Measurements from ENCODE around the gene QRICH1. TPM values are rescaled to one million over a fixed set of nuclear protein-coding genes. Genes with fewer than 3 reads are reported as not detected.

QRICH1 gene, protein sequence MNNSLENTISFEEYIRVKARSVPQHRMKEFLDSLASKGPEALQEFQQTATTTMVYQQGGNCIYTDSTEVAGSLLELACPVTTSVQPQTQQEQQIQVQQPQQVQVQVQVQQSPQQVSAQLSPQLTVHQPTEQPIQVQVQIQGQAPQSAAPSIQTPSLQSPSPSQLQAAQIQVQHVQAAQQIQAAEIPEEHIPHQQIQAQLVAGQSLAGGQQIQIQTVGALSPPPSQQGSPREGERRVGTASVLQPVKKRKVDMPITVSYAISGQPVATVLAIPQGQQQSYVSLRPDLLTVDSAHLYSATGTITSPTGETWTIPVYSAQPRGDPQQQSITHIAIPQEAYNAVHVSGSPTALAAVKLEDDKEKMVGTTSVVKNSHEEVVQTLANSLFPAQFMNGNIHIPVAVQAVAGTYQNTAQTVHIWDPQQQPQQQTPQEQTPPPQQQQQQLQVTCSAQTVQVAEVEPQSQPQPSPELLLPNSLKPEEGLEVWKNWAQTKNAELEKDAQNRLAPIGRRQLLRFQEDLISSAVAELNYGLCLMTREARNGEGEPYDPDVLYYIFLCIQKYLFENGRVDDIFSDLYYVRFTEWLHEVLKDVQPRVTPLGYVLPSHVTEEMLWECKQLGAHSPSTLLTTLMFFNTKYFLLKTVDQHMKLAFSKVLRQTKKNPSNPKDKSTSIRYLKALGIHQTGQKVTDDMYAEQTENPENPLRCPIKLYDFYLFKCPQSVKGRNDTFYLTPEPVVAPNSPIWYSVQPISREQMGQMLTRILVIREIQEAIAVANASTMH
- total RNA-seq = 100 to 1,000 TPM; 122 to 151 TPM

- H3K36me3 Mint-ChIP-seq (ENCODE audit: low read depth) = peaks cover 57% of the 10 kb centered on the region
- H3K4me3 Mint-ChIP-seq = peak within 1 kb of the TSS; percentile 91
- peak within 1 kb of the TSS; percentile 96 for H3K27ac Mint-ChIP-seq
- ATAC-seq (replicated peaks) = peak; percentile 87
- no peaks in the 10 kb centered on the region for H3K27me3 Mint-ChIP-seq
- H3K9me3 Mint-ChIP-seq = no peaks in the 10 kb centered on the region
- peaks cover 11% of the 10 kb centered on the region for H3K4me1 Mint-ChIP-seq
These were observed at the start of gene QRICH1 for GRCh38 chr3:49093853-49094767. Gene QRICH1 (minus strand): TSS chr3:49094071. CDS start chr3:49077017, 17,054 bp downstream.

- Mint-ChIP-seq H3K4me3 (no peak overlapping the region), H3K9me3 (no peaks in the 10 kb centered on the region), H3K36me3 (ENCODE audit: low read depth) (no peaks in the 10 kb centered on the region), H3K27me3 (peaks cover 7% of the 10 kb centered on the region), H3K4me1 (no peaks in the 10 kb centered on the region), H3K27ac (no peak overlapping the region)
- ATAC-seq (replicated peaks) = no peak
These were observed 46.2 kb upstream of the QRICH1 start for GRCh38 chr3:49140080-49140479.

GRCh38 chr3:49135499-49135898 lies 41.6 kb upstream of the QRICH1 start:
- Mint-ChIP-seq H3K4me1 (no peaks in the 10 kb centered on the region), H3K36me3 (ENCODE audit: low read depth) (no peaks in the 10 kb centered on the region), H3K27me3 (peaks cover 15% of the 10 kb centered on the region)

DNA sequence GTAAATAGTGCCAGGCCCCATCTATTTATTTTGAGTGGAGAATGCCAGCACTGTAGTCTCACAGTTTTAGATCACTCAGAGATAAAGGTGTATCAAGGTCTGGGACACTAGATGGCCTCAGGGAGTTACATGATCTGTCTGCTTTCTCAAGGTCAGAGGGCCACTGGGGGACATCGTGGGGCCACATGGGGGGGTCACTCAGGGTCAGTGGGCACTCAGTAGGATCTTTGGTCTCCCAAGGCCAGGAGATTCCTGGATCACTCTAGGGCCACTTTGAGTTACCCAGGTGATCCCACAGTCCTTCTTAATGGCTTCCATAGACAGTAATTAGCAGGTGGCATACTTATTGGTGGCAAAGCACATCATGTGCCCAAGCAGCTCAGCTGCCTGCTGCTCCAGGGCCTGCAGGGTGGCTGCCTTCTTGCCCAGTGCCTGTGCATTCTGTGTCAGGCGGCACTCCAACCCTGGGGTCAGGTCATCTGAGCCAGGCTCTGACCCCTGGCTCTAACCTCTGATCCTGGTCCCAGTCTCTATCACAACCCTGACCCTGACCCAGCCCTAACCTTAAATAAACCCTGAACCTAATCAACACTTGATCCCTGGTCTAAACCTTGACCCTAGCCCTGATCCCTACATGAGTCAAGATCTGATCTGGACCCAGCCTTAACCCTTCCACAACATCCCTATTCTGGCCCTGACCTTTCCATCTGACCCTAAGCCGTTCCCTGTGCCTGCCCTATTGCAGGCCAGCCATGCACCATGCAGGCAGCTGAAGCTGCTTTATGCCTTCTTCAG lies 40.8 kb upstream of the QRICH1 start:
- no peaks in the 10 kb centered on the region for H3K36me3 Mint-ChIP-seq (ENCODE audit: low read depth)
- peaks cover 15% of the 10 kb centered on the region for H3K27me3 Mint-ChIP-seq
- no peak overlapping the region for H3K4me3 Mint-ChIP-seq
- H3K27ac Mint-ChIP-seq = no peak overlapping the region
- no peaks in the 10 kb centered on the region for H3K4me1 Mint-ChIP-seq
- ATAC-seq (replicated peaks) = no peak
- no peaks in the 10 kb centered on the region for H3K9me3 Mint-ChIP-seq

More at GRCh38 chr3:49135499-49135898, 41.6 kb upstream of the QRICH1 start:
- Mint-ChIP-seq H3K4me3 (no peak overlapping the region), H3K27ac (no peak overlapping the region), H3K9me3 (no peaks in the 10 kb centered on the region)
- ATAC-seq (replicated peaks) = no peak

- Mint-ChIP-seq H3K9me3 (no peaks in the 10 kb centered on the region), H3K4me3 (no peak overlapping the region), H3K4me1 (no peaks in the 10 kb centered on the region), H3K27me3 (peaks cover 15% of the 10 kb centered on the region), H3K27ac (no peak overlapping the region), H3K36me3 (ENCODE audit: low read depth) (no peaks in the 10 kb centered on the region)
- no peak for ATAC-seq (replicated peaks)
These were observed 39.5 kb upstream of the QRICH1 start for GRCh38 chr3:49133226-49133951.

GRCh38 chr3:49132437-49133225 lies 38.8 kb upstream of the QRICH1 start, which contains the start of gene LAMB2:
Gene LAMB2 (minus strand): TSS chr3:49133050. CDS start chr3:49132867, 183 bp downstream.
- H3K36me3 Mint-ChIP-seq (ENCODE audit: low read depth) = no peaks in the 10 kb centered on the region
- no peaks in the 10 kb centered on the region for H3K9me3 Mint-ChIP-seq
- H3K4me3 Mint-ChIP-seq = no peak within 1 kb of the TSS

GRCh38 chr3:49132073-49132436 lies 38.2 kb upstream of the QRICH1 start:
- no peak for ATAC-seq (replicated peaks)
- Mint-ChIP-seq H3K27ac (no peak overlapping the region), H3K36me3 (ENCODE audit: low read depth) (no peaks in the 10 kb centered on the region), H3K9me3 (no peaks in the 10 kb centered on the region), H3K4me1 (no peaks in the 10 kb centered on the region), H3K4me3 (no peak overlapping the region), H3K27me3 (peaks cover 11% of the 10 kb centered on the region)

More at GRCh38 chr3:49132437-49133225, 38.8 kb upstream of the QRICH1 start, which contains the start of gene LAMB2:
- H3K4me1 Mint-ChIP-seq = no peaks in the 10 kb centered on the region
- no peak for ATAC-seq (replicated peaks)
- no peak within 1 kb of the TSS for H3K27ac Mint-ChIP-seq
- peaks cover 14% of the 10 kb centered on the region for H3K27me3 Mint-ChIP-seq

GRCh38 chr3:49131576-49131975 lies 37.7 kb upstream of the QRICH1 start:
- H3K27me3 Mint-ChIP-seq = peaks cover 11% of the 10 kb centered on the region
- H3K4me3 Mint-ChIP-seq = no peak overlapping the region
- H3K4me1 Mint-ChIP-seq = no peaks in the 10 kb centered on the region
- no peak for ATAC-seq (replicated peaks)
- no peak overlapping the region for H3K27ac Mint-ChIP-seq
- no peaks in the 10 kb centered on the region for H3K9me3 Mint-ChIP-seq
- no peaks in the 10 kb centered on the region for H3K36me3 Mint-ChIP-seq (ENCODE audit: low read depth)

DNA sequence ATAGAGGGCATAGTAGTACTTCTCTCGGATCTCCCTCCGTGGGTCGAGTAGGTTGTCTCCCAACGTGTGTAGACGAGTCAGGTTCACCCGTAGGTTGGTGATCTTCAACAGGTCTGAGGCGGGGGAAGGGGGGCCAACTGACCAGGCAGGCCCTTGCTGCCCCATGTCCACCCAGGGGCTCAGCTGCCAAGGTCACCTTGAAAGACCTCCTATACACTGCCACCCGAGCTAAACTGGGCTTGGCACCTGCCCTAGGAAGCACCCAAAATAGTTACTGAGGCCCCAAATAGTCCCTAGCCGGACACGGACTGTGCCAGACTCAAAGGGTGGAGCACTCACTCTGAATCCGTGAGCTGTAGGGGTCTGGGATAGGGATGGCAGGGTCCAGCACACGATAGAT lies 37.2 kb upstream of the QRICH1 start:
- H3K36me3 Mint-ChIP-seq (ENCODE audit: low read depth) = no peaks in the 10 kb centered on the region

GRCh38 chr3:49124991-49125670 lies 31.3 kb upstream of the QRICH1 start:
- Mint-ChIP-seq H3K27me3 (no peaks in the 10 kb centered on the region), H3K4me3 (no peak overlapping the region), H3K36me3 (ENCODE audit: low read depth) (no peaks in the 10 kb centered on the region), H3K4me1 (no peaks in the 10 kb centered on the region), H3K9me3 (no peaks in the 10 kb centered on the region), H3K27ac (no peak overlapping the region)
- ATAC-seq (replicated peaks) = no peak

More for the DNA sequence above, 37.2 kb upstream of the QRICH1 start:
- no peaks in the 10 kb centered on the region for H3K9me3 Mint-ChIP-seq
- H3K4me3 Mint-ChIP-seq = no peak overlapping the region
- peaks cover 11% of the 10 kb centered on the region for H3K27me3 Mint-ChIP-seq
- no peaks in the 10 kb centered on the region for H3K4me1 Mint-ChIP-seq
- ATAC-seq (replicated peaks) = no peak
- no peak overlapping the region for H3K27ac Mint-ChIP-seq

GRCh38 chr3:49124203-49124602 lies 30.3 kb upstream of the QRICH1 start:
- Mint-ChIP-seq H3K27me3 (no peaks in the 10 kb centered on the region), H3K9me3 (no peaks in the 10 kb centered on the region), H3K27ac (no peak overlapping the region), H3K4me1 (no peaks in the 10 kb centered on the region), H3K36me3 (ENCODE audit: low read depth) (peaks cover under 1% of the 10 kb centered on the region), H3K4me3 (no peak overlapping the region)
- ATAC-seq (replicated peaks) = no peak

DNA sequence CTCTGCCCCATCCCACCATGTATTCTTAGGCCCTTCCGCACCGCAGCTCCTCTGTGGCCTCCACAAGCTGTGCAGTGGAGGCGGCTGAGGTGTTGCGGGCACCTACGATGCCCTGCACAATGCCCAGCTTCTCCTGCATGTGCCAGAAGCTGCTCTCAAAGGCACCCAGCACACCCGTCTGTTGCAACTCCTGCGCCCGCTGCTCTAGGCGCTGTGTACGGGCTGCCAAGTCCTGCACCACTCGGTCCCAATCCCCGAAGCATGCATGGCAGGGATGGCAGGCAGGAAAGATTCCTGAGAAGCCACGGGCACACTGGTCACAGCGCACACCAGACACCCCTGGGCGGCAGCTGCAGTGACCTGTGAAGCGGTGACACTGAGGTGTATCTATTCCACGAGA lies 29.8 kb upstream of the QRICH1 start:
- ATAC-seq (replicated peaks) = no peak
- Mint-ChIP-seq H3K27ac (no peak overlapping the region), H3K9me3 (no peaks in the 10 kb centered on the region), H3K27me3 (no peaks in the 10 kb centered on the region), H3K4me3 (no peak overlapping the region), H3K4me1 (no peaks in the 10 kb centered on the region), H3K36me3 (ENCODE audit: low read depth) (peaks cover 6% of the 10 kb centered on the region)
